ENCODE results near the gene ACP2. TPM values are rescaled to one million over a fixed set of nuclear protein-coding genes. Genes with fewer than 3 reads are reported as not detected.
A peak's percentile ranks its signal among the peaks of the same experiment; 100 is the strongest.

Gene ACP2
- total RNA-seq, 1 donor = 24.9 TPM

- H3K4me3 ChIP-seq (ENCODE audit: low read depth, low read length) = no peak overlapping the region
- TF ChIP-seq CTCF (IDR thresholded peaks at IDR 0.05; ENCODE audit: insufficient read depth, low read length) = no peak
- no peak for DNase-seq (ENCODE audit: low read depth)
Observed at GRCh38 chr11:47274495-47275235, 26.1 kb upstream of the ACP2 start.

DNA sequence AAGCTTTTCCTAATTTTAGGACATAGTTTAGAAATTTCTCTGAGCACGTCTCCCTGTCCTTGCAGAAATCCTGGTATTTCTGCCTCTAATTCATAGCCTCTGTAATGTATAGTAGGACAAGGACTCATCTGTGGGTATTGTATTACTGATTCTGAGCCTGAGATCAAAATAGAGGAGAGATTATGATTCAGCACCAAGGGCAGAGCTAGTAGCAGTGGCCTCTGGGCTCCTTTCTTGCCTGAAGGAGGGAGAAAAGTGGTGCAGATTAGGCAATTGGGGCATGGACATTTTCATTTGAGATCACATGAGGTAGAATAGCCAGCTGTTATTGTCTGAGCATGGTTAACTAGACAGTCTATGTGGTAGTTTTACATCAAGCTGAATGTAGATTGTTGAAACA lies 24.1 kb upstream of the ACP2 start:
- no peak overlapping the region for H3K4me3 ChIP-seq (ENCODE audit: low read depth, low read length)
- peak; percentile 43 for DNase-seq (ENCODE audit: low read depth)
- TF ChIP-seq CTCF (IDR thresholded peaks at IDR 0.05; ENCODE audit: insufficient read depth, low read length) = no peak

DNA sequence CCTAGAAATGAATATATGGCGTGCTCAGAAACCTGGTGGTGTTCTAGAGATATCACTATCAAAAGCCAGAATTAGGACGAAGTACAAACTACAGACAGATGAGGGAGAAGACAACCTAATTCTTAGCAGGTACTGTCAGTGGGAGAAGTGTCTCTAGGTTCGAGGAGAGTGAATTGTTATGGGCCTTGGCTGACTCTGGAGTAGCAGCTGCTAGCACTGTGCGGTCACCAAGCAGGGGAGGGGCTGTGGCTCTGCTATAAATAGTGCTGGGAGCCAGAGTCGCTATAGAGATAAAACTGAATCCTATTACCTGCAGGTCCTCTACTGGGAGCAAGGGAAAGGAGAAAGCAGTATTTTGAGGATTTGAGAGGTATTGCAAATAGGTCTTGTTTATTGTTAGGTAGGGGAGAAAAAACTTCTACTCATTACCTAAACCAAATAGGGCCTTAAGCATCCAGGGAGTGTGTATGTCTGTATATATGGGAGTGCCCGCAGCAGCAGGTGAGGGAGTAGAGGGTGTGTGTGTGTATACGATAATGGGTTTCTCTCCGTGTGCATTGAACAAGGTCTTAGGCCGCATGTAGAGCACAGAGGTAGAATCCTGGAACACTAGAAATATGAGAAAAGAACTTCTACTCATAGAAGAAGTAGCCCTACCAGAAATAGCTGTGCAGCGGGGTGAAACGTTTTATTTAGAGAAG lies 23.5 kb upstream of the ACP2 start:
- no peak for TF ChIP-seq CTCF (IDR thresholded peaks at IDR 0.05; ENCODE audit: insufficient read depth, low read length)
- peak overlapping the region; percentile 7 for H3K4me3 ChIP-seq (ENCODE audit: low read depth, low read length)
- no peak for DNase-seq (ENCODE audit: low read depth)

- no peak for TF ChIP-seq CTCF (IDR thresholded peaks at IDR 0.05; ENCODE audit: insufficient read depth, low read length)
- no peak for DNase-seq (ENCODE audit: low read depth)
- peak overlapping the region; percentile 84 for H3K4me3 ChIP-seq (ENCODE audit: low read depth, low read length)
Observed at GRCh38 chr11:47271328-47271727, 22.7 kb upstream of the ACP2 start.

DNA sequence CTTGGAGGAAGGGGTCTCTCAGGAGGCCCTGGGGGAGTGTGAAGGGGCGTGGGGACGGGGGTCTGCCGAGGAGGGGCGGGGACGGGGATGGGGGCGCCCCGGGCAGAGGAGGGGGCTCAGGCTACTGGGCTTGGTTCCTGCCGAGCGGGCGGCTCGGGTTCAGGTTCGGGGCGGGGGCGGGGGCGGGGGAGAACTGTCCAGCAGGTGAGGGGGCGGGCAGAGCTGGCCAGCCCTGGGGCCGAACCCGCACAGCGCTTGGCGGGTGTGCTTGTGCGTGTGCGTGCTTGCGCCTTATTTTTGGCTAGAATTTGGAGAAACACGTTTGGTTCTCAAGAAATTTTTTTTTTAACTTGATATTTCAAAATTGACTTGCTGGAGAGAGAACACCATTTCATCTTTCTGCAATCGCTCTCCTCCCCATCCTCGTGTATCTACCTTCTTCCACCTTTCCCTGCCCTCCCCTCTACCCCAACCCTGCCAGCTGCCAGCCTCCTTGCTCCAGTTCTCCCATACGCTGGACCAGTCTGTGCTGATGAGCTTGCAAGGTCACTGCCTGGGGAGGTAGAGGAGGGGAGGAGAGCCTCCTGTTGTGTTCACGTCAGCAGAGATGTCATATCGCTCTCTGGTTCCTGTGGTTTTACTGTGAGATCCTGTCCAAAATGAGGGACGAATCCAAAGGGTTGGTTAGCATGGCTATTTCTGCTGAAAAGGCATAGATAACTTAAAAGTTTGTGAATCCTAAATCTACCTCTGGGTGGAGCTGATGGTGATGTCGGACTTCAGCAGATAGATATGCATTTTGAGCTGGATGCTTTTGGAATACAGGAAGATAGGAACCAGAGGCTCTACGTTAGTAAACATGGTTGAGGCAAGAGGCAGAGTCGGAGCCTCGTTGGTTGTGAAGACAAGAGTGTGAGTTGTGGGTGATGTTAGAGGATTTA lies 22.0 kb upstream of the ACP2 start:
- peak; percentile 67 for DNase-seq (ENCODE audit: low read depth)
- H3K4me3 ChIP-seq (ENCODE audit: low read depth, low read length) = peak overlapping the region; percentile 84
- peak; percentile 14 for TF ChIP-seq CTCF (IDR thresholded peaks at IDR 0.05; ENCODE audit: insufficient read depth, low read length)

GRCh38 chr11:47269829-47270305 lies 21.3 kb upstream of the ACP2 start, which contains the start of gene MADD:
Gene MADD (plus strand): TSS chr11:47270133.
- no peak for TF ChIP-seq CTCF (IDR thresholded peaks at IDR 0.05; ENCODE audit: insufficient read depth, low read length)
- peak; percentile 75 for DNase-seq (ENCODE audit: low read depth)
- peak within 1 kb of the TSS; percentile 84 for H3K4me3 ChIP-seq (ENCODE audit: low read depth, low read length)

Data from fibroblast of the aortic adventitia (primary cell).